Epithelial cell of proximal tubule (primary cell): ENCODE results near the gene PLET1. TPM values are rescaled to one million over a fixed set of nuclear protein-coding genes. Genes with fewer than 3 reads are reported as not detected.

Source experiments
- DNase-seq: peaks from one replicate; pipeline ENCODE4 v3.0.0-alpha.2; 2011; ENCODE audit warnings: low read depth
- H3K4me3 ChIP-seq: 2 replicates; pipeline ENCODE4 v1.5.1; 2011; ENCODE audit warnings: low read depth, mild to moderate bottlenecking, low read length
- total RNA-seq: library from RNA; depleted of rRNA; stranded (reverse); fragments of >200 nt; gene quantifications from 2 replicates; pipeline ENCODE4 v1.2.3, GENCODE V29; 2015
- TF ChIP-seq, protein P1 (sequence below): conservative IDR thresholded peaks from 2 replicates; pipeline ENCODE4 v1.5.1; 2012; ENCODE audit warnings: low read depth, mild to moderate bottlenecking, low read length

PLET1 gene
- total RNA-seq, 1 donor from 2014 or later: not detected

GRCh38 chr11:112269139-112269538 lies 8.5 kb upstream of the PLET1 start:
- no peak for DNase-seq
- no peak overlapping the region for H3K4me3 ChIP-seq
- TF ChIP-seq, protein P1, sequence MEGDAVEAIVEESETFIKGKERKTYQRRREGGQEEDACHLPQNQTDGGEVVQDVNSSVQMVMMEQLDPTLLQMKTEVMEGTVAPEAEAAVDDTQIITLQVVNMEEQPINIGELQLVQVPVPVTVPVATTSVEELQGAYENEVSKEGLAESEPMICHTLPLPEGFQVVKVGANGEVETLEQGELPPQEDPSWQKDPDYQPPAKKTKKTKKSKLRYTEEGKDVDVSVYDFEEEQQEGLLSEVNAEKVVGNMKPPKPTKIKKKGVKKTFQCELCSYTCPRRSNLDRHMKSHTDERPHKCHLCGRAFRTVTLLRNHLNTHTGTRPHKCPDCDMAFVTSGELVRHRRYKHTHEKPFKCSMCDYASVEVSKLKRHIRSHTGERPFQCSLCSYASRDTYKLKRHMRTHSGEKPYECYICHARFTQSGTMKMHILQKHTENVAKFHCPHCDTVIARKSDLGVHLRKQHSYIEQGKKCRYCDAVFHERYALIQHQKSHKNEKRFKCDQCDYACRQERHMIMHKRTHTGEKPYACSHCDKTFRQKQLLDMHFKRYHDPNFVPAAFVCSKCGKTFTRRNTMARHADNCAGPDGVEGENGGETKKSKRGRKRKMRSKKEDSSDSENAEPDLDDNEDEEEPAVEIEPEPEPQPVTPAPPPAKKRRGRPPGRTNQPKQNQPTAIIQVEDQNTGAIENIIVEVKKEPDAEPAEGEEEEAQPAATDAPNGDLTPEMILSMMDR: no peak

GRCh38 chr11:112268406-112268805 lies 7.7 kb upstream of the PLET1 start:
- no peak for DNase-seq
- H3K4me3 ChIP-seq: no peak overlapping the region
- TF ChIP-seq, protein P1: no peak

DNA sequence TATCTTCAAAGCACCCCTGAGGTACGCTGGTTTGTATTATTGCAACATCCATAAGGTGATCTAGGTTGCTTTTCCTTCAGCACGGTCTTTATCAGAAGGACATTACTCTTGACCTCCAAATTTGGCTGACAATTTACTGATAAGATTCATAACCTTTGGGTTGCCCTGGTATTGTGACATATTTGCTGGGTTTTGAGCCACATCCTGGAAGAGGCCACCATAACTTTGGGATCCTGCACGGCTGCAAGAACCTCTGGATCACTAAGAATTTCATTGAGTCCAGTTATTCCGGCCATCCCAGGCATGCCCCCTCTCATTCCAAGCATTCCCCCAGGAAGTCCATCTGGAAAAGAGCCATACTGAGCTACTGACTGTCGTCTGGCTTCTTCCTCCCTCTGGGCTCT lies 6.5 kb upstream of the PLET1 start:
- DNase-seq: no peak
- H3K4me3 ChIP-seq: no peak overlapping the region
- TF ChIP-seq, protein P1: no peak

DNA sequence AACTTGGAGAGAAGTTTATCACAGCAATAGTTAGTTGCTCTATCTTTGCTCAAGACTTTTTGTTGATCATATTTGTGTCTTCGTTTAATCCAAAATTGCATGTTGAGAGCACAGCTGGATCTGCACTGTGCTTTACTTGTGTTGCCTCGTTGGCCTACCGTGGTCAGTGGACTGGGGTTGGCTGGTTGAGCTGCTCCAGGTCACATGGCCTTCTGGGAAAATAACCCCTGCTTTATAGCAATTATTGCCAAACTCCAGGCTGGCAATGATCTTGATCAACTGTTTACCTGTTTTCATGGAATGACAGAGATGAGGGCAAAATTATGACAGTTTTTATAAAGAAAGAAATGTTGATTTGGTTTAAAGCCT lies 5.7 kb upstream of the PLET1 start:
- no peak overlapping the region for H3K4me3 ChIP-seq
- TF ChIP-seq, protein P1: no peak
- DNase-seq: no peak

- DNase-seq: no peak
- TF ChIP-seq, protein P1: no peak
- H3K4me3 ChIP-seq: no peak overlapping the region
Observed at GRCh38 chr11:112265659-112266409, 5.2 kb upstream of the PLET1 start.

DNA sequence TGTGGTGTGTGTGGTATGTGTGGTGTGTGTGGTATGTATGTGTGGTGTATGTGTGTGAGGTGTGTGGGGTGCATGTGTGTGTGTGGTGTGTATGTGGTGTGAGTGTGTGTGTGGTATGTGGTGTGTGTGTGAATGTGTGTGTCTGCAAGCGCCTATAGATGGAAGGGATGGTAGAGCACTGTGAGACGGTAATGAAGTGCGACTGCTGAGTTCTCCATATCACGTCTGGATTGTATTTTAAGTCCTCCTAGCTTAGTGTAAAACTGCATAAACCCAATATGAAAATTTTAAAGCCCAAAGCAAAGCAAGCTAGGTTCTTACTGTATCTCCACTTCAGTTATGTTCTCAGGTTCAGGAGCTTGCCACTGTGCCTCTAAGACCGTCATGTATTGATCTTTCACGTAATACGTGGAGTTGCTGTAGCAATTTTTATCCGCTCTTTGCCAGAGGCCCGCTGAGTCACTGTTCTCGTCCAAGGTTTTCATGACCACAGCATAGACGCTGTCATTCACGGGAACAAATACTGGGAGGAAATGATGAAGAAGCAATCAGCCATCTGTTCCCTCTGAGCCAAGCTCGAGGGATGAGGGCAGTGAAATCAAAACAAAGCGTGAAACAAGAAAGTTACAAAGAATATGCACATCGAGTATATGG lies 5.5 kb downstream of the PLET1 start:
- no peak overlapping the region for H3K4me3 ChIP-seq
- TF ChIP-seq, protein P1: no peak
- DNase-seq: no peak
